Activated T-helper 1 cell treated with Interleukin-2 at 50 U/mL for 16 hours (primary cell): ENCODE data around the gene DEPDC7.
"Not testable (repeated sequence)": the region's sequence is repeated elsewhere in the genome, so short reads cannot be mapped to it uniquely, and the experiment has no call there.

Experiments
- DNase-seq: peaks from one replicate; pipeline ENCODE4 v3.0.0-alpha.2; 2020; ENCODE audit warnings: low read depth

Gene DEPDC7

GRCh38 chr11:33015621-33016551 is at the start of gene DEPDC7:
Gene DEPDC7, plus strand, starts transcription at chr11:33015878. Its CDS starts 78 bp downstream, at chr11:33015956.
- DNase-seq: peak; percentile 59

- no peak for DNase-seq
Measured at GRCh38 chr11:32968541-32968940, 47.1 kb upstream of the DEPDC7 start.

- not testable (repeated sequence) for DNase-seq
Measured at GRCh38 chr11:32972233-32972632, 43.4 kb upstream of the DEPDC7 start.

- no peak for DNase-seq
Measured at GRCh38 chr11:32972781-32973180, 42.9 kb upstream of the DEPDC7 start.

- DNase-seq: no peak
Measured at GRCh38 chr11:32982626-32983025, 33.1 kb upstream of the DEPDC7 start.

- DNase-seq: no peak
Measured at GRCh38 chr11:32983506-32983905, 32.2 kb upstream of the DEPDC7 start.

- DNase-seq: no peak
Measured at GRCh38 chr11:32985600-32985999, 30.1 kb upstream of the DEPDC7 start.

- no peak for DNase-seq
Measured at GRCh38 chr11:32987851-32988250, 27.8 kb upstream of the DEPDC7 start.

GRCh38 chr11:32990481-32990880 is 25.2 kb upstream of the DEPDC7 start:
- DNase-seq: no peak

- no peak for DNase-seq
Measured at GRCh38 chr11:32991427-32991826, 24.3 kb upstream of the DEPDC7 start.

- DNase-seq: no peak
Measured at GRCh38 chr11:32991898-32992297, 23.8 kb upstream of the DEPDC7 start.

- DNase-seq: no peak
Measured at GRCh38 chr11:33000181-33000580, 15.5 kb upstream of the DEPDC7 start.

- DNase-seq: no peak
Measured at GRCh38 chr11:33001281-33001680, 14.4 kb upstream of the DEPDC7 start.

GRCh38 chr11:33001751-33002542 is 13.7 kb upstream of the DEPDC7 start:
- no peak for DNase-seq

- no peak for DNase-seq
Measured at GRCh38 chr11:33005175-33005574, 10.5 kb upstream of the DEPDC7 start.

- no peak for DNase-seq
Measured at GRCh38 chr11:33006010-33006409, 9.7 kb upstream of the DEPDC7 start.

- no peak for DNase-seq
Measured at GRCh38 chr11:33013755-33014154, 1.9 kb upstream of the DEPDC7 start.

GRCh38 chr11:33016654-33017053 is 976 bp downstream of the DEPDC7 start:
- no peak for DNase-seq

GRCh38 chr11:33017478-33017877 is 1.8 kb downstream of the DEPDC7 start:
- no peak for DNase-seq

GRCh38 chr11:33017965-33018364 is 2.3 kb downstream of the DEPDC7 start:
- no peak for DNase-seq

GRCh38 chr11:33018840-33019239 is 3.2 kb downstream of the DEPDC7 start:
- DNase-seq: no peak

GRCh38 chr11:33021501-33021900 is 5.8 kb downstream of the DEPDC7 start:
- DNase-seq: no peak

GRCh38 chr11:33021937-33022336 is 6.3 kb downstream of the DEPDC7 start:
- no peak for DNase-seq
